ENCODE data around the gene MEGF11.

MEGF11 gene

DNA sequence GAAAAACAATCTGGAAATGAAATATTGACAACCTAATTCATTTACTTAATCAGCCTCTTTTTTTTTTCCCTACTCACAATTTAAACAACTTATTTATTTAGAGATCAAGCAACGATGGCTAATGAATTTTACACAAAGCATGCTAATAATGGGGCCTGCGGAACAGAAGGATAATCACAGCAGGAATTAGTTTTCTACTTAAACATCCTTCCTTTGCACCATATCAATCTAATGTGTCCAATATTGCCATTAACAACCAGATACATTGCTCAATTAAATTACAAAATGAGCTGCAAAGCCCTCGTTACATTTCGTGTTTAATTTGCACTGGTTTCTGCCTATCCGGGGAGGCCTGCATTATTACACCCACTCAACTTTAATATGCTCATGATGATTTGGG lies 285.0 kb downstream of the MEGF11 start:
- DNase-seq (ENCODE audit: low spot score) = no peak

GRCh38 chr15:65964792-65965433 lies 288.6 kb downstream of the MEGF11 start:
- no peak for DNase-seq (ENCODE audit: low spot score)

DNA sequence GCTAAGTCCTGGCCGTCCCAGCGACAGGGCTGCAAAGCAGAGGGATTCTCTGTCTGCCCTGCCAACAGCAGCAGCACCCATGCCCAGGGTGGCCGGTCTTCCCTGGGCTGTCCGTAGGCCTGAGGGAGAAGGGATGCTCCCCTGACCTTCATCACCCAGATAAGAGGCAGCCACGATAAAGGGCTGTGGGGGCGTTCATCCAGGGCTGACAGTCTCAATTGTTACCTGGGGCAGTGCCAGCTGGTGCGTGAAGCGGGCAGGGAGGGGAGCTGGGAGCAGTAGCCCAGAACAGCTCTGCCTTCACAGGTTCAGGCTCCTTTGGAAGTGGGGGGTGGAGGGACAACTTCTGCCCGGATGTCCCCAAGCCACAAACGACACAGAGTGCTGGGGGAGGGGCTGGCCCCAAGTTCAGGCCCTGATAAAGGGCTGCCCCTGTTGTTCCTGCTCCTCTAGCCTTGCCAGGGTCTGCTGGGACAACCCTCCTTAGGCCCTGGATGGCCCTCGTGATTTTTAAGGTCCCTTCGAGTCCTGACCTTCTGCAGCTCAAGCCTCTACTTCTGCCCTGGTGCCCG lies 289.6 kb downstream of the MEGF11 start:
- DNase-seq (ENCODE audit: low spot score) = no peak

DNA sequence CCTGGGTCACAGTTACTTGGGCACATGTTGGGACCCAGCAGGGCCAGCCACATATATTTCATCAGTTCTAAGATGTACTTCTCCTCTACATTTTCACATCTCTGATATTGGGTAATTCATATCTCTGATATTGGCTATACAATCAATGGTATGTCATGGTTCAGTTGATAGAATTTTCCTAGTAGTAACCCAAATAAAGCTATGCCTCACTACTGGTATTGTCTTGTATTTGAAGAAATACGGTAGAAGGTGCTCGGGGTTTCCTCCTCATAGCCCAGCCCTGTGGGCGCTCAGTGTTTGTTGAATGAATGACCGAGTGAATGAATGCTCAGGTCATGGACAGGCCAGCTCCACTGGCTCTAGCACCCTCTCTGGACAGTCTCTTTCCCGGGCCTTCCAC lies 290.2 kb downstream of the MEGF11 start:
- no peak for DNase-seq (ENCODE audit: low spot score)

- no peak for DNase-seq (ENCODE audit: low spot score)
Observed at GRCh38 chr15:65962187-65962586, 291.4 kb downstream of the MEGF11 start.

DNA sequence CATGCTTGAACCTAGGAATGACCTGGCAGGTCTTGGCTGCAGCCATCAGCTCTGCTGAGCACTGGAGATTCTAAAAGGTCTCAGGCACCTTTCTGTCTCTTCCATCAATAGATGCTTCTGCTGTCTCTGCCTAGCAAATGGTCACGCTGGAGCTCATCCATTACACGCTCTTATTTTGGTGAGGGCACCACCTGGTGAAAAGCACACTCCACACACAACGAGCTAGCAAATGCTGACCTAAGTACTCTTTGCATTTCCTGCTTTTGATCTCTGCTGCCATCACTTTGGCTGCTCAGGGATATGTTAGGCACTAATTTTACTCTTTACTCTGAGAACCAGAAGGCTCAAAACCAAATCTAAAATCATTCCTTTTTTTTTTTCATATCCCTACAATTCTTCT lies 293.0 kb downstream of the MEGF11 start:
- no peak for DNase-seq (ENCODE audit: low spot score)

GRCh38 chr15:65958835-65959234 lies 294.7 kb downstream of the MEGF11 start:
- no peak for DNase-seq (ENCODE audit: low spot score)

DNA sequence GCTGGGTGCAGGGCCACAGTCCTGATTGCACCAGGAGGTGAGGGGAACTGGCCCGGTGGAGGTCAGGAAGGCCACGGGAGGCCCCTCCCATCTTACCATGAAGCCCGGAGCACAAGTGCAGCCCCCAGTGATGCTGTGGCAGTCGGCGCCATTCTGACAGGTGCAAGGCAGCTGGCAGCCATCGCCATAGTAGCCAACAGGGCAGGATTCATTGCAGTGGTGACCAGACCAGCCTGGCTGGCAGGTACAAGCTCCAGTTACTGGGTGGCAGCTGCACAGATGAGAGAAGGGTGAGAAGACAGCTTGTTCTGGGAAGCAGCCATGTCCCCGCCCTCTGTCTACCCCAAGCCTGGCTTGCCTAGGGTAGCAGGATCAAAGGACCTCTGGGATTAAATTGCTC lies 296.1 kb downstream of the MEGF11 start:
- DNase-seq (ENCODE audit: low spot score) = no peak

GRCh38 chr15:65956899-65957298 lies 296.7 kb downstream of the MEGF11 start:
- DNase-seq (ENCODE audit: low spot score) = no peak

GRCh38 chr15:65956307-65956706 lies 297.2 kb downstream of the MEGF11 start:
- no peak for DNase-seq (ENCODE audit: low spot score)

DNA sequence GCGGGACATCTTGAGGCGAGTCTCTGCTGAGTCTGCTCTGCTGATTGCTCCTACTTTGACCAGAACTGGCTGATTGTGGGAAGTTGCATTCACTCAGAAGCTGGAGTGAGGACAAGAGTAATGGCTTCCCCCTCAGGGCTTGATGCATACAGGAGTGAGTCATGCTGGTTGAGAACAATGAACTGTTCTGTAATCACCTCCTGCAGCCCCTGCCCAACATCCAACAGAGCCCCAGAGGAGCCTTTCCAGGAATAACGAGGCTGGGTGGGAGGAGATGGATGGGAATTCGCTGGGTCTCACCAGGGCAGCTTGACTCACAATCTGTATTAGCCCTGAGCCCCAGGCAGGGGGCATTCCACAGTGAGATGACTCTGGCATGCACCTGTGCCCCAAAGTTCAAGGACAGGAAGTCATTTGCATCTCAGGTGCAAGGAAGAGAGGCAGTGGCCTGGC lies 299.2 kb downstream of the MEGF11 start:
- DNase-seq (ENCODE audit: low spot score) = no peak

DNA sequence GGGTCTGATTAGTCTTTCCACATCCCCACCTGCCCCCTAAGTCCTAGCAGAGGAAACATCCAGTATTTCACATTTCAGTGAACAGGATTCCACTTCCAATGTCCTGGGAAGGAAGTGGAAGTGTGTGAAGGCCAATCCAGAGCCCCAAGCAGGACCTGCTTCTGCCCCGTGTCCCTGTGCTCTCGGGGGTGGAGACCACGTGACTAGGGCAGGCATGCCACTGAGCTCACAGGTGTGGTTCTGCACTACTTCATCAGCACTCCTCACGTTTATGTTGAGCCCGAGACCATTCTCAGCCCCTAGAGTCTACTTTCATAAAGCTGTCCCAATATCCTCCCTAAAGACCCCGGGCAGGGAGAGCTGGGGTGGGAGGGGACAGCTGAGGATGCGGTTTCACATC lies 299.9 kb downstream of the MEGF11 start:
- no peak for DNase-seq (ENCODE audit: low spot score)

DNA sequence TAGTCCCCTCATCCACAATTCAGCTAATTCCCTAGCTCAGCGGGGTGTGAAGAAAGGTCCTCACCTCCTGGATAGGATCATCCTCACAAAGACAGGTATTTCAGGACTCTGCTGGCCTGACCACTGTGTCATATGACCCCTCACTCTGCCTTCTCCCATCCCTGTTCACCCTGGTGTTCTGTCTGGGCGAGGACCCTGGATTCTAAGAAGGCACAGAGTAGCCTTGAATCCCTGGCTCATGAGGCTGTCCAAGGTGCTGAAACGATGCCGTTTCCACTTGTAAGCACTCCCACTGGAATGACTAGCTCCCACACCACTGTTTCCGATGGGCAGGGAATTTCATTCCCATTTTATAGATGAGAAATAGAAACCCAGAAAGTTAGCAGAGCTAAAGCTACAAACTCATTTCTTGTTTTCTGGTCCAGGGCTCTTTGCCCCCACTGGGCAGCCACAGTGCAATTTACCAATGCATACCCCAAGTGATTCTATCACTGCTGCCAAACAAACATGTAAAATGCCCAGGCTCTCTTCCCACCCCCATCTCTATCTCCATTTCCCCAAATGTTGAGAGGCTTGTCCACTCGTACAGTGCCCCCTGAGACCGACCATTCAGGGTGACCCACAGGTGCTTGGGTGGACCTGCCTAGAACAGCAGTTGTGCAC lies 301.0 kb downstream of the MEGF11 start:
- peak; percentile 54 for DNase-seq (ENCODE audit: low spot score)

DNA sequence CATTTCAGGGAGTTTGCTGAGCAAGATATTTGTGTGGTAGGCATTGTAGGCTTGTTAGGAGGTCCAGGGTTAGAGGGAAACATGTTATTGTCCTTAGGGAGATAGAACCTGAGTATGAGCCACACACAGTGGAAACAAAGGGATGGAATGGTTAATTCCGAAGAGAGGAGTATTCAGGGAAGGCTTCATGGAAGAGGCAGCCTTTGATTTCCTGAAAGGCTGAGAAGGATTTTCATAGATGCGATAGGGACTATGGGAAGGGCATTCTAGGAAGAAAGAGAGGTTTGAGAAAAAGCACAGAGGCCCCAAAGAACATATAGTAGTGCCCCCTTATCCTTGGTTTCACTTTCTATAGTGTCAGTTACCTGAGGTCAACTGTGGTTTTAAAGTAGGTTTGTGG lies 302.5 kb downstream of the MEGF11 start:
- no peak for DNase-seq (ENCODE audit: low spot score)

DNA sequence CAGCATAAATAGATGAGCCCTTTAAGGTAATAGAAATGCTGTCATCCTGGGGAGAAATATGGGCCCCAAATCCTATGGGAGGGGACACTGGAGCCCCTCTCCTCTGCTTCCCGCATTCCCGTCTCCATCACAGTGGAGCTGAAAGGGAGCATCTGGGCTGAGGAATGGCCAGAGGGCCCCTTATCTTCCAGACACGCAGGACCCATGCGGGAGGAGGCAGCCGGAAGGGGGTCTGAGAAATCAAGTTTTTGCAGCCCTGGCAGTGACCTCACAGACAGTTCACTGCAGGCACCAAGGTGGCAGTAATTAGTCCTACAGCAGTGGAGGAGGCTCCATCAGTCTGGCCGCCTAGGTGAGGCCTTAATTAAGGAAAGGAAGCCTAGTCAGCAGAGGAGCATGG lies 304.1 kb downstream of the MEGF11 start:
- no peak for DNase-seq (ENCODE audit: low spot score)

- DNase-seq (ENCODE audit: low spot score) = no peak
Observed at GRCh38 chr15:65949011-65949410, 304.5 kb downstream of the MEGF11 start.

GRCh38 chr15:65948383-65948782 lies 305.2 kb downstream of the MEGF11 start:
- DNase-seq (ENCODE audit: low spot score) = no peak

DNA sequence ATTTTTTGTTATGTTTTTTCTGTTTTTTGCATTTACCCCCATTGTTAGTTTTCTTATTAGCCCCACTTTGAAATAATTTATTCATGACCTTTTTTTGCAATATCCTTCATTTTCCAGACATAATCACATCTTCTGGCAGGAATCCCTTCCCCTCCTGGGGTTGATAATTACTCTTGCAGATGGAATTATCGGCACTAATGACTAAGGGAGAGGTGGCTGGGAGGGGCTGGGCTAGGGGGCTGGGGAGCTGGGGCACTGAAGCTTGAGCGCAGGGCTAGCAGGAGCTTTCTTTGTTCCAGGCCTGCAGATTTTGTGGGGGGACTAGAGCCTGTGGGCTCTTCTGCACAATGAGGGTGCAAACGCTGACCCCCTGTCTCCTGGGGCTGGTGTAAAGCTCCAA lies 306.5 kb downstream of the MEGF11 start:
- DNase-seq (ENCODE audit: low spot score) = no peak

GRCh38 chr15:65945616-65946015 lies 307.9 kb downstream of the MEGF11 start:
- DNase-seq (ENCODE audit: low spot score) = no peak

- DNase-seq (ENCODE audit: low spot score) = no peak
Observed at GRCh38 chr15:65944404-65944803, 309.1 kb downstream of the MEGF11 start.

DNA sequence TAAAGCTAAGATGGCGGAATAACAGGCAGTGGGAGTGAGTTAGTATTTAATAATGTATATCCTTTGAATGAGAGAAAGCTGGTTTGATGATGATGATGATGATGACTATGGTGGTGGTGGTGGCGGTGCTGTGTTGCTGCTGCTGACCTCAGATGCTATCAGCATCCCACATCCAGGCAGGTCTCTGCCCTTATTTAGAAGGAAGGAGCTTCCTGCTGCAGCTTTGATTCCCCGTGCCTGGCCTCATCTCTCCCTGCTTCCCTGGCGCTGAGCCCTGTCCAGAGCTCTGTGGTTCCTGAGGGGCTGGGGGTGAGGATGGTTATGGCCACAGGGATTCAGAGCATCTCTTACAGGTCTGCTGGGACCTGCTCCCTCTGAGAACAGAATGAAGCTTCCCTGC lies 311.1 kb downstream of the MEGF11 start:
- DNase-seq (ENCODE audit: low spot score) = no peak

- no peak for DNase-seq (ENCODE audit: low spot score)
Observed at GRCh38 chr15:65940618-65940909, 313.0 kb downstream of the MEGF11 start.

DNA sequence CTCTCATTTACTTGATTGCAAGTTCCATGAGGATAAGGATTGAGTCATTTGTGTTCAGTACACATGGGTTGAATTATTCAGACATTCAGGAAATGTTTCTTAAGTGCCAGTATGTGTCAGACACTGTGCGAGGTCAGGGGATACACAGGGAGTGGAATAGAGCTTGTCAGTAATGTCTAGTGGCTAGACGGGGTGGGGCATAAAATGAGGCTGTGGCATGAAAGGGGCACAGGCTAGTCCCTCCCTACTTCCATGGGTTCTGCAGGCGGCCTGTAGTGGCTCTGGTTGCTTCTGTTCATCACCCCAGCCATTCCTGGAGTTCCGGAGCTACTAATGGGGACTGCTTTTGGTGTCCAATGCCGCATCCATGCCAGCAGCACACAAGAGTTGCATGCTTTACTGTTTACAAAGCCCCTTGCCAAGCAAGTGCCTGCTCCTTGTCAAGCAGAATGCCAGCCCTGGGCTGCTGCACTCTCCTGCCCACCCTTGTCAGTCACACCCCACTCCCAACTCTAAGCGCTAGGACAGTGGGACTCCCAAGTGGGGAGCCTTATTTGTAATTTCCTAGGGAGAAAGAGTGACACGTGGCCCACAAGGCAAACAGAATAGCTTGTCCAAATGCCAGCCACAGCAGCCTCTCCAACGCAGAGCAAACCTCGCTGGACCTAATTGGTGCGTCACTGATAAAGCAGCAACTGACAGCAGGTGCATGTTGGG lies 313.5 kb downstream of the MEGF11 start:
- DNase-seq (ENCODE audit: low spot score) = peak; percentile 64
